GM12878 (cell line): ENCODE data around the gene TLK2. TPM values are rescaled to one million over a fixed set of nuclear protein-coding genes. Genes with fewer than 3 reads are reported as not detected.

Experiments
- MEF2B ChIP-seq: fragments of 450-650 bp; IDR thresholded peaks from 2 replicates; pipeline ENCODE4 v1.6.1; 2018; ENCODE audit warnings: mild to moderate bottlenecking, moderate library complexity; ENCODE audit not compliant: partially characterized antibody, poor library complexity, severe bottlenecking
- YY1 ChIP-seq: IDR thresholded peaks from 2 replicates; pipeline ENCODE4 v1.6.1; 2011; ENCODE audit warnings: low read depth, mild to moderate bottlenecking, low read length
- polyA plus RNA-seq, 11 experiments: library from polyadenylated mRNA; depleted of rRNA in 4 of 11; unstranded in 6 of 11; stranded (reverse) in 5 of 11; fragments of >200 nt; fragmentation: Nextera tagmentation in 4 of 11; fragmentation: Illumina TruSeq in 1 of 11; extraction: Ambion mirVana in 4 of 11; extraction: Trizol in 1 of 11; gene quantifications; 1 replicate in 1 of 11; 2 replicates in 10 of 11; pipeline versions ENCODE4 v1.2.1 to v1.2.3, GENCODE V29; 2011 to 2016; ENCODE audit warnings: inconsistent platforms in 2 of 11, missing spikeins in 2 of 11, low read depth in 1 of 11
- small RNA-seq: library from RNA; depleted of rRNA; stranded (forward); fragments of <200 nt; gene quantifications from one replicate; pipeline ENCODE3, GENCODE V24; 2014
- total RNA-seq, 4 experiments: library from RNA; depleted of rRNA in 3 of 4; stranded (reverse); fragments of >200 nt in 3 of 4; fragmentation: Illumina TruSeq in 1 of 4; extraction: Trizol in 1 of 4; gene quantifications; 2 replicates each; pipeline versions ENCODE4 v1.2.1 to v1.2.3, GENCODE V29; 2013 to 2021
- TF ChIP-seq, protein P1 (sequence below): IDR thresholded peaks from 2 replicates; pipeline ENCODE4 v1.6.1; 2012; ENCODE audit warnings: mild to moderate bottlenecking, low read depth, low read length
- TF ChIP-seq, protein P2 (sequence below): fragments of 450-650 bp; IDR thresholded peaks from 2 replicates; pipeline ENCODE4 v1.6.1; 2017; ENCODE audit warnings: mild to moderate bottlenecking, moderate library complexity

The TLK2 gene
- total and polyA plus RNA-seq, 10 of the 15 experiments (the other 5 are each of a cell fraction or from before 2014, with no cell fraction given) = 12.1 to 51.2 (median 27.5) TPM

DNA sequence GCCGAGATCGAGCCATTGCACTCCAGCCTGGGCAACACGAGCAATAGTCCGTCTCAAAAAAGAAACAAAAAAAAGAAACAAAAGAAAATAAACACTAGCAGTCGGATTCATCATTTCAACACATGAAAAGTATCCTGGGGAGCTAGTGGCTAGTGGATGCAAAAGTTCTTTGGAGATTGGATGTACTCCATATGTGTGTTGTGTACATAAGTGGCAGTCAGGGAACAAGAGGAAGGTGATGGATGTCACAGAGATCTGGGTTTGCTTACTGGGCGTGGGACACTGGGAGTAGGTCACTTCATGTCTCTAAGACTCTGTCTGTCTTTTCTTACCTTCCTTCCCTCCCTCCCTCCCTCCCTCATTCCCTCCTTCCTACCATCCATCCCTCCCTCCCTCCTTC lies 184.2 kb downstream of the TLK2 start (continued):
- TF ChIP-seq, protein P1, sequence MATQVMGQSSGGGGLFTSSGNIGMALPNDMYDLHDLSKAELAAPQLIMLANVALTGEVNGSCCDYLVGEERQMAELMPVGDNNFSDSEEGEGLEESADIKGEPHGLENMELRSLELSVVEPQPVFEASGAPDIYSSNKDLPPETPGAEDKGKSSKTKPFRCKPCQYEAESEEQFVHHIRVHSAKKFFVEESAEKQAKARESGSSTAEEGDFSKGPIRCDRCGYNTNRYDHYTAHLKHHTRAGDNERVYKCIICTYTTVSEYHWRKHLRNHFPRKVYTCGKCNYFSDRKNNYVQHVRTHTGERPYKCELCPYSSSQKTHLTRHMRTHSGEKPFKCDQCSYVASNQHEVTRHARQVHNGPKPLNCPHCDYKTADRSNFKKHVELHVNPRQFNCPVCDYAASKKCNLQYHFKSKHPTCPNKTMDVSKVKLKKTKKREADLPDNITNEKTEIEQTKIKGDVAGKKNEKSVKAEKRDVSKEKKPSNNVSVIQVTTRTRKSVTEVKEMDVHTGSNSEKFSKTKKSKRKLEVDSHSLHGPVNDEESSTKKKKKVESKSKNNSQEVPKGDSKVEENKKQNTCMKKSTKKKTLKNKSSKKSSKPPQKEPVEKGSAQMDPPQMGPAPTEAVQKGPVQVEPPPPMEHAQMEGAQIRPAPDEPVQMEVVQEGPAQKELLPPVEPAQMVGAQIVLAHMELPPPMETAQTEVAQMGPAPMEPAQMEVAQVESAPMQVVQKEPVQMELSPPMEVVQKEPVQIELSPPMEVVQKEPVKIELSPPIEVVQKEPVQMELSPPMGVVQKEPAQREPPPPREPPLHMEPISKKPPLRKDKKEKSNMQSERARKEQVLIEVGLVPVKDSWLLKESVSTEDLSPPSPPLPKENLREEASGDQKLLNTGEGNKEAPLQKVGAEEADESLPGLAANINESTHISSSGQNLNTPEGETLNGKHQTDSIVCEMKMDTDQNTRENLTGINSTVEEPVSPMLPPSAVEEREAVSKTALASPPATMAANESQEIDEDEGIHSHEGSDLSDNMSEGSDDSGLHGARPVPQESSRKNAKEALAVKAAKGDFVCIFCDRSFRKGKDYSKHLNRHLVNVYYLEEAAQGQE = no peak
- no peak for TF ChIP-seq YY1
- TF ChIP-seq MEF2B = no peak
- TF ChIP-seq, protein P2, sequence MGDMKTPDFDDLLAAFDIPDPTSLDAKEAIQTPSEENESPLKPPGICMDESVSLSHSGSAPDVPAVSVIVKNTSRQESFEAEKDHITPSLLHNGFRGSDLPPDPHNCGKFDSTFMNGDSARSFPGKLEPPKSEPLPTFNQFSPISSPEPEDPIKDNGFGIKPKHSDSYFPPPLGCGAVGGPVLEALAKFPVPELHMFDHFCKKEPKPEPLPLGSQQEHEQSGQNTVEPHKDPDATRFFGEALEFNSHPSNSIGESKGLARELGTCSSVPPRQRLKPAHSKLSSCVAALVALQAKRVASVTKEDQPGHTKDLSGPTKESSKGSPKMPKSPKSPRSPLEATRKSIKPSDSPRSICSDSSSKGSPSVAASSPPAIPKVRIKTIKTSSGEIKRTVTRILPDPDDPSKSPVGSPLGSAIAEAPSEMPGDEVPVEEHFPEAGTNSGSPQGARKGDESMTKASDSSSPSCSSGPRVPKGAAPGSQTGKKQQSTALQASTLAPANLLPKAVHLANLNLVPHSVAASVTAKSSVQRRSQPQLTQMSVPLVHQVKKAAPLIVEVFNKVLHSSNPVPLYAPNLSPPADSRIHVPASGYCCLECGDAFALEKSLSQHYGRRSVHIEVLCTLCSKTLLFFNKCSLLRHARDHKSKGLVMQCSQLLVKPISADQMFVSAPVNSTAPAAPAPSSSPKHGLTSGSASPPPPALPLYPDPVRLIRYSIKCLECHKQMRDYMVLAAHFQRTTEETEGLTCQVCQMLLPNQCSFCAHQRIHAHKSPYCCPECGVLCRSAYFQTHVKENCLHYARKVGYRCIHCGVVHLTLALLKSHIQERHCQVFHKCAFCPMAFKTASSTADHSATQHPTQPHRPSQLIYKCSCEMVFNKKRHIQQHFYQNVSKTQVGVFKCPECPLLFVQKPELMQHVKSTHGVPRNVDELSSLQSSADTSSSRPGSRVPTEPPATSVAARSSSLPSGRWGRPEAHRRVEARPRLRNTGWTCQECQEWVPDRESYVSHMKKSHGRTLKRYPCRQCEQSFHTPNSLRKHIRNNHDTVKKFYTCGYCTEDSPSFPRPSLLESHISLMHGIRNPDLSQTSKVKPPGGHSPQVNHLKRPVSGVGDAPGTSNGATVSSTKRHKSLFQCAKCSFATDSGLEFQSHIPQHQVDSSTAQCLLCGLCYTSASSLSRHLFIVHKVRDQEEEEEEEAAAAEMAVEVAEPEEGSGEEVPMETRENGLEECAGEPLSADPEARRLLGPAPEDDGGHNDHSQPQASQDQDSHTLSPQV = no peak

Small RNA genes lying within 50 kb of the gene (small RNA-seq; reads per million reads assigned to genes)
- gene RF00019 = not detected

Other genes with a start within 250 kb of the TLK2 start
- not detected in 2 replicates for gene EFCAB3, start 98.3 kb upstream of the TLK2 start, total RNA-seq (2014; rRNA removed)
- not detected in 2 replicates for gene EFCAB3, start 98.3 kb upstream of the TLK2 start, total RNA-seq (2014; rRNA removed; fragmentation: Illumina TruSeq; extraction: Trizol)
- not detected in 2 replicates for gene EFCAB3, start 98.3 kb upstream of the TLK2 start, total RNA-seq (2021)
- 0.06 TPM in 1 of 2 replicates, not detected in the other for gene EFCAB3, start 98.3 kb upstream of the TLK2 start, polyA plus RNA-seq (2011; rRNA removed)
- gene EFCAB3, start 98.3 kb upstream of the TLK2 start, polyA plus RNA-seq (2014; fragmentation: Illumina TruSeq; extraction: Trizol) = not detected in 2 replicates
- gene EFCAB3, start 98.3 kb upstream of the TLK2 start, polyA plus RNA-seq (2014; fragmentation: Nextera tagmentation; extraction: Ambion mirVana) = not detected
- gene EFCAB3, start 98.3 kb upstream of the TLK2 start, polyA plus RNA-seq (2014; rRNA removed) = not detected in 2 replicates
- gene EFCAB3, start 98.3 kb upstream of the TLK2 start, polyA plus RNA-seq (2016; fragmentation: Nextera tagmentation; extraction: Ambion mirVana) = not detected
- gene METTL2A, start 54.9 kb upstream of the TLK2 start, total RNA-seq (2014; rRNA removed) = 26.0 and 26.8 TPM in 2 replicates
- gene METTL2A, start 54.9 kb upstream of the TLK2 start, total RNA-seq (2014; rRNA removed; fragmentation: Illumina TruSeq; extraction: Trizol) = 23.8 and 27.6 TPM in 2 replicates
- 21.2 and 23.1 TPM in 2 replicates for gene METTL2A, start 54.9 kb upstream of the TLK2 start, total RNA-seq (2021)
- gene METTL2A, start 54.9 kb upstream of the TLK2 start, polyA plus RNA-seq (2011; rRNA removed) = 21.9 and 30.5 TPM in 2 replicates
- gene METTL2A, start 54.9 kb upstream of the TLK2 start, polyA plus RNA-seq (2014; fragmentation: Illumina TruSeq; extraction: Trizol) = 20.6 and 20.8 TPM in 2 replicates
- gene METTL2A, start 54.9 kb upstream of the TLK2 start, polyA plus RNA-seq (2014; fragmentation: Nextera tagmentation; extraction: Ambion mirVana) = 10 to 100 TPM; 24.5 to 31.5 TPM
- gene METTL2A, start 54.9 kb upstream of the TLK2 start, polyA plus RNA-seq (2014; rRNA removed) = 18.3 and 19.7 TPM in 2 replicates
- 10 to 100 TPM; 29.6 to 34.0 TPM for gene METTL2A, start 54.9 kb upstream of the TLK2 start, polyA plus RNA-seq (2016; fragmentation: Nextera tagmentation; extraction: Ambion mirVana)
- gene MRC2, start 148.8 kb downstream of the TLK2 start, total RNA-seq (2014; rRNA removed) = 0.33 and 0.96 TPM in 2 replicates
- 0.18 and 0.23 TPM in 2 replicates for gene MRC2, start 148.8 kb downstream of the TLK2 start, total RNA-seq (2014; rRNA removed; fragmentation: Illumina TruSeq; extraction: Trizol)
- 0.87 and 1.2 TPM in 2 replicates for gene MRC2, start 148.8 kb downstream of the TLK2 start, total RNA-seq (2021)
- 0.06 and 0.19 TPM in 2 replicates for gene MRC2, start 148.8 kb downstream of the TLK2 start, polyA plus RNA-seq (2011; rRNA removed)
- 0.29 TPM in 1 of 2 replicates, not detected in the other for gene MRC2, start 148.8 kb downstream of the TLK2 start, polyA plus RNA-seq (2014; fragmentation: Illumina TruSeq; extraction: Trizol)
- under 1 TPM in 1 of 2 experiments, not detected in 1; 0.04 TPM for gene MRC2, start 148.8 kb downstream of the TLK2 start, polyA plus RNA-seq (2014; fragmentation: Nextera tagmentation; extraction: Ambion mirVana)
- gene MRC2, start 148.8 kb downstream of the TLK2 start, polyA plus RNA-seq (2014; rRNA removed) = 0.50 and 0.76 TPM in 2 replicates
- gene MRC2, start 148.8 kb downstream of the TLK2 start, polyA plus RNA-seq (2016; fragmentation: Nextera tagmentation; extraction: Ambion mirVana) = under 1 TPM; 0.30 to 0.46 TPM